GM04503 (cell line): ENCODE data around the gene STAB1.
"Not testable (repeated sequence)": the region's sequence is repeated elsewhere in the genome, so short reads cannot be mapped to it uniquely, and the experiment has no call there.

Source experiments
- DNase-seq: peaks from one replicate; pipeline ENCODE4 v3.0.0-alpha.2; 2012; ENCODE audit warnings: low read depth

STAB1 gene

DNA sequence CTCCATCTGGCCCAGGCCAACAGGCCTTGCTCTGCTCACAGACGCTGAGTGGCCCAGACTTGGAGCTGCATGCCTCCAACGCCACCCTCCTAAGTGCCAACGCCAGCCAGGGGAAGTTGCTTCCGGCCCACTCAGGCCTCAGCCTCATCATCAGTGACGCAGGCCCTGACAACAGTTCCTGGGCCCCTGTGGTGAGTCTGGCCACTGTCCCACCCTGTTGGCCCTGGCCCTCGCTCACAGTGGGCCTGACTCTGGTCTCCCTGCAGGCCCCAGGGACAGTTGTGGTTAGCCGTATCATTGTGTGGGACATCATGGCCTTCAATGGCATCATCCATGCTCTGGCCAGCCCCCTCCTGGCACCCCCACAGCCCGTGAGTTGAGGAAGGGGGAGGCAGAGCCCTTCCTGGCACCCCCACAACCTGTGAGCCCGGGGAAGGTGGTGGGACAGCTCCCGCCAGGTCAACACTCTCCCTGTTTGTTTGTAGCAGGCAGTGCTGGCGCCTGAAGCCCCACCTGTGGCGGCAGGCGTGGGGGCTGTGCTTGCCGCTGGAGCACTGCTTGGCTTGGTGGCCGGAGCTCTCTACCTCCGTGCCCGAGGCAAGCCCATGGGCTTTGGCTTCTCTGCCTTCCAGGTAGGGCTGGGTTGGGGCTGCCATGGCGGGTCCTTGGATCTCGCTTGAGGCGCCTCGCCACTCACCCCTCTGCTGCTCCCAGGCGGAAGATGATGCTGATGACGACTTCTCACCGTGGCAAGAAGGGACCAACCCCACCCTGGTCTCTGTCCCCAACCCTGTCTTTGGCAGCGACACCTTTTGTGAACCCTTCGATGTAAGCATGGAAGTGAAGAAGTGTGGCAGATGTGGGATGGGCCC is 28.5 kb downstream of the STAB1 start:
- DNase-seq, result no peak

DNA sequence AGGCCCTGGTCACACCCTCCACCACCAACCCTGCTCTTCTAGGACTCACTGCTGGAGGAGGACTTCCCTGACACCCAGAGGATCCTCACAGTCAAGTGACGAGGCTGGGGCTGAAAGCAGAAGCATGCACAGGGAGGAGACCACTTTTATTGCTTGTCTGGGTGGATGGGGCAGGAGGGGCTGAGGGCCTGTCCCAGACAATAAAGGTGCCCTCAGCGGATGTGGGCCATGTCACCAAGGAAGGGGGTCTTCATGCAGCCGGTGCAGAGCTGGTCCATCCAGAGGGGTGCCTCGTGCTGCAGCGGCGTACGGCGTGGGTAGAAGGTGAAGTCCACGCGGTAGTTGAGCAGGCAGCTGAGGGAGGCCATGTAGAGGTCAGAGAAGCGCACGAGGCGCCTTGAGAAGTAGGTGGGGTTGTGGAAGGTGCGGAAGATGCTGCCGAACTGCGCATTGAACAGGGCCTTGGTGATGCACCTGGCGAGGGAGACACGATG is 29.2 kb downstream of the STAB1 start:
- DNase-seq, result no peak

DNA sequence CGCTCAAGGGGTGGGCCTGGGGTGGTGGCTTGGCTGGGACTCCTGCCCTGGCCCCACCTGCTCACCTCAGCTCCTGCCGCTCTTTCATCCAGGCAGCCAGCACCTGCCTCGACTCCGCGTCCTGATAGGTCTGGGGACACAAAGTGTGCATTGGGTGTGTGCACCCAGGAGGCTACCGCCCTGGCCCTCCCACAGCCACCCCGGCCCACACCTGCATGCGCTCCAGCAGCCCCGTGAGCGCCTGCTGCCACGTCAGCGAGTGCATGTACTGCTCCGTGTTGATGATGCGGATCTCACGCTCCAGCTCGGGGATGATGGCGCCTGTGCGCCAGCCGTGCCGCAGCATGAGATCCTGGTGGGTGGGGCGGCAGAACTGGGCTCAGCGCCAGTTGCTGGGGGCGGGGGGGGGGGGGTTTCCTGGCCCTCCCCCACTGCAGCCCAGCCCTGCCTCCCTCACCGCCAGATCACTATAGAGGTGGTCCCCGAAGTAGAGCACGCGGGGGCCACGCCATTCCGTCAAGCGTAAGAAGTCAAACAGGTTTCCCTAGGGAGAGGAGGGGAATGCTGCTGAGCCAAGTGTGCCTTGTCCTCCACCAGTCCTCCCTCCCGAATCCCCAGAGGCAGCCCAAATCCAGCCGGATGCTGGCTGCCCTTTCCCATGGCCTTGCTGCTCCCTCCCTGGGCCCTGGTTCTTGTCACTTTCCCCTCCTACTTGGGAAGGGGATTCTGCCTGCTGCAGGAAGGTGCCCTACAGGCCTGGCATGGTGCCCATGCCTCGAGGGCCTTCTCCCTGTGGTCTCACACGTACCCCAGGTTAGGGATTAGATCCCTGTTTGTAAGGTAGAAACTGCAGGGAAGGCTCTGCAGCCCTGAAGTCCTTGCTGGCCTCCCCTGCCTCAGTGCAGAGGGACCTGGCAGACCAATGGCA is 29.9 kb downstream of the STAB1 start:
- no peak for DNase-seq

GRCh38 chr3:52525680-52526561 is 30.8 kb downstream of the STAB1 start:
- DNase-seq, result no peak

DNA sequence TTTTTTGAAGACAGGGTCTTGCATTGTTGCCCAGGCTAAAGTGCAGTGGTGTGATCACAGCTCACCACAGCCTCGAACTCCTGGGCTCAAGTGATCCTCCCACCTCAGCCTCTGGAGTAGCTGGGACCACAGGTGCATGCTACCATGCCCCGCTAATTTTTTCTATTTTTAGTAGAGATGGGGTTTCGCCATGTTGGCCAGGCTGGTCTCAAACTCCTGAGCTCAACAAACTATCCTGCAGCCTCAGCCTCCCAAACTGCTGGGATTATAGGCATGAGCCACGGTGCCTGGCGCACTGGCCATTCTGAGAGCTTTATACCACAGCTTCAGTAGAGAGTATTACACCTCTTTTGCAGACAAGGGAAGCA is 31.5 kb downstream of the STAB1 start:
- not testable (repeated sequence) for DNase-seq

DNA sequence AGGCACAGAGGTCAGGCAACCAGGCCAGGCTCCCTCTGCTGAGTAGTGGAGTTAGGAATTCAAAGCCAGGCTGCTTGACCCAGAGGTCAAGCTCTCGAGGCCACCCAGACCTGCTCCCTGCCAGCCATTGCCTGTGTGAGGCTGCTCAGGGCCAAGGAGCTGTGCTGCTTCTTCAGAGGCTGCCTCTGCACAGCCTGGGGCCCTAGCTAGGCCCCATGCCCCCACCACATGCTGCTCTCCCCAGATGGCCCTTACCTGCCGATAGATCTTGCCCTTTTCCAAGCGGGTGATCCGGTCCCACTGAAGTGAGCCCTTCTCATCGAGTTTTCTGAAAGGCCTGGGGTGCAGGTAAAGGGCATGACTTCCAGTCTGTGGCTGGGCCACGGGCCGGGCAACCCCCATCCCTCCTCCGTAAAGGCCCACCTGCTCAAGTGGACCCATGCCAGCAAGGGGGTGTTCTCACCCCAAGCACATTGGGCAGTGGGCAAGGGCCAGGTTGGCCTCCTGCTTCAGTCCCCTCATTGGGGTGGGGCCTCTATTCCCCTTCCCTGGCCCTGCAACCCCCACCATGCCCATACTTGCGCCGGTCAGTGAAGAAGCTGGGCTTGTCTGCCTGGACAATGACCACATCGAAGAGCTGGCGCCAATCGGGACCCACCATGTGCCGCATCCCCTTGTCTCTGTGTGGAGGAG is 32.0 kb downstream of the STAB1 start:
- DNase-seq, result no peak

- no peak for DNase-seq
These were observed 32.8 kb downstream of the STAB1 start for GRCh38 chr3:52527732-52528585.

DNA sequence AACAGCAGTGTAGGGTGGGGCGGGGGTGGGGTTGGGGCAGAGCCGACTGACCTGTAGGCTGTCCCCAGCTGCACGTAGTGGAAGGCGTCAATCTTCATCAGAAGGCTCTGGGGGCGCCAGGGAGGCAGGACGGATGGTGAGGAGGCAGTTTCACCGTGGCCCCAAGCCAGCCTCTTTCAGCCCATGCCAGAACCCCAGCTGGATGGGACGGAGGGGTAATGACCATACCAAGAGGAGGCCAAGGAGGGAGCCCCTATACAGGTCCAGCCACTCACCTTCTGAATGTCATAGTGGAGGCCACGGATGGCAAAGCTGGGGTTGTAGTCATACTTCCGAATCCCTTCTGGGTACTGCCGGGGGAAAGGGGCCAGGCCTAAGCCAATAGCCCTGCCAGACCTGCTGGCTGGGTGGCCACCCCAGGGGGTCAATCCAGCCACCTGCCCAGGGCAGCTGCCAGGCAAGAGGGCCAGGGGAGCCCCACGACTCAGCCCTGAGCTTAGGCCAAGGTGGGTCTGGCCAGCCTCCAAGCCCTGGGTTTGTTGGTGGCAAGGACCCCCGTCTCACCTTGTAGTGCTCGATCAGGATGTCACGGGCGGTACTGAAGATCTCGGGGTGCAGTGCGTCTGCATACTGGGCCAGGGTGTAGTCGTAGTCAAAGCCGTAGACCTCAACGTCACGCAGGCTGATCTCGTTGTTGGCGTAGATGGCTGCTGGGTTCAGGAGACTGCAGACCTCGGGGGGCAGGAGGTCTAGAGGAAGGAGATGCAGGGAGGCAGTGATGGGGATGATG is 33.6 kb downstream of the STAB1 start:
- DNase-seq, result no peak

DNA sequence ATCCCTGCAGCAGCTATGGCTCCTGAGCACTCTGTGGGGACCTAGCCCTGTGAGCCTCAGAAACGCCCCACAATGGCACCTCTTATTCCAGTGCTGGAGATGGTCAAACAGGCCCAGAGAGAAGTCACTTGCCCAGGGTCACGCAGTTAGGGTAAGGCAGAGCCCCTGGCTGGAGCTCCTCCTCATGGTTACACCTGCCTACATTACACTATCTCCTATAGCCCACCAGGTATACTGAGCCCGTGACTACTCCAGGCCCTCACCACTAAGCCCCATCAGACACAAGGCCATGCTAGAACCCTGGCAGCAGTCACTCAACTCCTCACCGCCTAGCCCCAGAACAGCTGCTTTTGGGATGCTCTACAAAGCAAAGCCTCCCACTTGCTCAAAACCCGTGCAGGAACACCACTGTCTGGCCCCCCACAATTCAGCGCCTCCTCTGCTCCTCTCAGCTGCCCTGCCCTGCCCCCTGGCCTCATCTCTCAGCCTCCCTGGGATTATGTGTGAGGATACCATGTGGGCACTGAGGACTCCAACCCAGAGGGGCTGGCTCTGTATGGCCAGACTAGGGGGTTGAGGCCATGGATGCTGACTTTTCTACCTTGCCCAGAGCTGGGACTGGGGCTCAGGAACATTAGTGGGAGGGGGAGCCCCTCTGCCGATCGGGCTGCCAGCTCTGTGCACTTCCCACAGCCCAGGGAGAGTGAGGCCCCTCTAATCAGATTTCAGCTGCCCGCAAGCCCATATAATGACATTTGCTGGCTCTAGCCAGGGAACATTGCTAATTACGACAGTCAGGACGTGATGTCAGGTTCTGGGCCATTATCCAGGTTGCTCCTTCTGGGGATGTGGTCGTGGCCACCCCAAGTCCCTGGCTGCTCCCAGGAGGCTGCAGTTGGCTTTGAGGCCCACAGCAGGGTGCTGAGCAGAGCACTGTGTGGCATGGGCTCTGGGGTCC is 34.5 kb downstream of the STAB1 start:
- DNase-seq, result no peak

GRCh38 chr3:52530918-52531826 is 36.0 kb downstream of the STAB1 start:
- DNase-seq, result no peak

DNA sequence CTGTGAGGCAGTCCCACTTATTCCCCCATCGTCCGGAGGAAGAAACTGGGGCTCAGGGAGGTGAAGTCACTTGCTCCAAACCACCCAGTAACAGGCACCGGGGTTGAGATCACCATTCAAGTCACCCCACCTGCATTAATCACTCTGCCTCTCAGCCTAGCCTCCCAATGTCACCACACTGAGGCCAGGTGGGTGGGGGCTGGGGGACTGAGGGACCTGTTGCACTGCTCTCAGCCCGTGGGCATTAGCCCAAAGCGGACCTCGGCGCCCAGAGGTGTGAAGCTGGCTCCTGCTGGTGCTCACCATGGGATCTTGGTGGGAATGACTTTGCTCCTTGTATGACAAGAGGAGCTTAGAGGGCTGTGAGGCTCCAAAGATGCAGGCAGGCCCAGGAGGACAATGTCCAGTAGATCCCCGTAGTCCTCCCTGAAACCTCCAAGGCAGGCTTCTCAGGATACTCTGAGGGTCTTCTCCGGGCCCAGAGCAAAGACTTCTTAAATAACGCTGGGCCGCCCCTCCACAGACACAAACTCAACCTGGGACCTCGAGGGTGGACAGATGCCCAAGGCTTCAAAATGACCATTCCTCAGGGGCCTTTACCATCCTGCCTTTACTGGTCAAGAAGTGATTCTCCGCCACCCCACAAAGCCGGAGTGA is 36.9 kb downstream of the STAB1 start:
- DNase-seq, result no peak

- DNase-seq, result no peak
These were observed 37.3 kb downstream of the STAB1 start for GRCh38 chr3:52532517-52532837.

DNA sequence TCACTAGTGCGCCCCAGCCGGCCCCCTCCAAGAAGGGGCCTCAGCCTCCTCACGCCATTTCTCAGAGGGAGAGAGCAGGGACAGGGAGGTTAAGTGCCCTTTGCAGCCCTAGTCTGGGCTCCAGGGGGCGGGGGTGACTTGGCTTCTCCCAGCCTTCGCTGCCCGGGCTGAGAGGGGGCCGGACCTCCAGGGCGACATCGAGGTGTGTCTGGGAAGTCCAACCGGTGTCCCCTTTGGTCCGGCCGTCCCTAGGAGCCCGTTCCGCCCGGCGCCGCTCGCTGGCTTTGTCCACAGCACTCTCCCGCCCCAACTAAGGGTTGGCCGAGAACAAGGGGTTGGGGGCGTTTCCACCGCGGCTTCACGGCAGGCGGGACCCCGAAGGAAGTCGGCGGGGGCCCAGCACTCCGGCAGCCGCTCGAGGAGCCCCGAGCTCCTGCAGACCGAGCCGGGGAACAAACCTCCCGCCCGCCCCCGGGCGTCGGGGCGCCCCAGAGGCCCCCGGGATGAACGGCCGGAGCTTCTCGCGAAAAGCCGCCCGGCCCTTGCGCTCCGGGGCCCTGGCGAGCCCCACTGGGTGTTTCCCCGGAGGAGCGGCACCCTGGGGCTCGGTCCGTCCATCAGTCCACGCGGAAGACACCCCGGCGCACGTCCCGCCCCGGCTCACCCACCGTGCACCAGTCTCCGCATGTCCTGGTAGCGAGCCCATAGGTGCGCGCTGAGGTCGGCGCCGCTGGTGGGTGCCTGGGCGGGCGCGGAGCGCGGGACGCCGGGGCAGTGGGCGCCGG is 37.9 kb downstream of the STAB1 start:
- no peak for DNase-seq

DNA sequence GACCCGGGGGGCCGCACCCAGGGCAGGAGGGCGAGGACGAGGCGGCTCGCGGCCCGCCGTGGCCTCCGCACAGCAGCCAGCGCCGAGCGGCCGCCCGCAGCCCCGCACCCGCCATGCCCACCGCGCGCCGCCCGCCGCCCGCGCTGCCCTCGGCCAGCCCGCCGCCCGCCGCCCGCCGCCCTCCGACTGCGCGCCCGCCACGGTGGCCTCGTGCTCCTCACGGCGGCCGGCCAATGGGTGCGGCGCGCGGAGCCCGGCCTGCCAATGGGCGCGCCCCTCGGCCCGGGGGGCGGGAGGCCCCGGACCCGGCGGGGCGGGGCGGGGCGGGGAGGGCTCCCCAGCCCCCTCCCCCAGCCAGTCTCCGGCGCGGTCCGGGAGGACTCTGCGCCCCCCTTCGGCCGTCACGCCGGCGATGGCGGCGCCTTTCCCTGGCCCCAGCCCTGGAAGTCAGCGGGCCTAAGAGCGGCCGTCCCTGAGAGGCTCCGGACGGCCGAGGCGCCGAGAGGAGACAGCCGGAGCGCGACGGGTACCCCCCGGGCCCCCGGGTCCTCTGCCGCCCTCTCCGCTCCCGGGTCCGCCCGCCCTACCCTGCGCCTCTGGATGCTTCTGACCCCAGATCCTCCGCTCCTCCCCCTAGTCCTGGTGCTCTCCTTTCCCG is 38.6 kb downstream of the STAB1 start, which contains the start of gene NT5DC2:
NT5DC2 (minus strand) TSS at position 235 of the 658 bp plus-strand sequence; CDS start at position 115, 120 bp downstream.
- DNase-seq, result no peak
